Type B pancreatic cell (in vitro differentiated cells): ENCODE data around the gene SNRPE. TPM values are rescaled to one million over a fixed set of nuclear protein-coding genes. Genes with fewer than 3 reads are reported as not detected.

Experiments
- DNase-seq: peaks from one replicate; pipeline ENCODE4 v3.0.0; 2021; ENCODE audit warnings: mixed read lengths; ENCODE audit not compliant: unreplicated experiment; ENCODE audit errors: extremely low spot score
- H3K27ac Mint-ChIP-seq: 2 replicates; pipeline ENCODE4 v1.8.0; 2021; ENCODE audit warnings: mild to moderate bottlenecking, mixed read lengths
- H3K27me3 Mint-ChIP-seq: 2 replicates; pipeline ENCODE4 v1.8.0; 2021; ENCODE audit warnings: mixed read lengths
- H3K36me3 Mint-ChIP-seq: 2 replicates; pipeline ENCODE4 v1.8.0; 2021; ENCODE audit warnings: mixed read lengths
- H3K4me1 Mint-ChIP-seq: one replicate; pipeline ENCODE4 v1.8.0; 2021; ENCODE audit warnings: mixed read lengths; ENCODE audit not compliant: unreplicated experiment
- H3K4me3 Mint-ChIP-seq: 2 replicates; pipeline ENCODE4 v1.8.0; 2021; ENCODE audit warnings: mild to moderate bottlenecking, mixed read lengths
- H3K9me3 Mint-ChIP-seq: 2 replicates; pipeline ENCODE4 v1.8.0; 2021; ENCODE audit warnings: mixed read lengths
- CTCF ChIP-seq: fragments of 200-600 bp; sonication (generic); conservative IDR thresholded peaks from 2 replicates; pipeline ENCODE4 v1.5.0; 2021; ENCODE audit warnings: antibody characterized with exemption, mild to moderate bottlenecking
- total RNA-seq: library from RNA; stranded (reverse); gene quantifications from 2 replicates; pipeline ENCODE4 v1.2.1, GENCODE V29; 2021; ENCODE audit warnings: low replicate concordance

SNRPE gene
- total RNA-seq, 1 donor from 2014 or later = 232 TPM

- no peaks in the 10 kb centered on the region for H3K27me3 Mint-ChIP-seq
- peaks cover 14% of the 10 kb centered on the region for H3K36me3 Mint-ChIP-seq
- H3K9me3 Mint-ChIP-seq = no peaks in the 10 kb centered on the region
Observed at GRCh38 chr1:203880606-203881005, 19.2 kb downstream of the SNRPE start.

GRCh38 chr1:203888807-203889251 is 27.4 kb downstream of the SNRPE start:
- H3K9me3 Mint-ChIP-seq = no peaks in the 10 kb centered on the region
- DNase-seq = no peak
- no peaks in the 10 kb centered on the region for H3K27me3 Mint-ChIP-seq
- no peak for TF ChIP-seq CTCF
- H3K27ac Mint-ChIP-seq = peak overlapping the region; percentile 66
- H3K4me1 Mint-ChIP-seq = peaks cover 4% of the 10 kb centered on the region
- no peak overlapping the region for H3K4me3 Mint-ChIP-seq
- H3K36me3 Mint-ChIP-seq = peaks cover 3% of the 10 kb centered on the region

More at GRCh38 chr1:203880606-203881005, 19.2 kb downstream of the SNRPE start:
- Mint-ChIP-seq H3K4me3 (no peak overlapping the region), H3K27ac (no peak overlapping the region), H3K4me1 (no peaks in the 10 kb centered on the region)
- TF ChIP-seq CTCF = no peak
- no peak for DNase-seq

GRCh38 chr1:203891950-203892349 is 30.6 kb downstream of the SNRPE start:
- Mint-ChIP-seq H3K4me3 (no peak overlapping the region), H3K9me3 (peaks cover 5% of the 10 kb centered on the region), H3K27ac (no peak overlapping the region), H3K27me3 (no peaks in the 10 kb centered on the region), H3K4me1 (peaks cover 4% of the 10 kb centered on the region), H3K36me3 (peaks cover 7% of the 10 kb centered on the region)
- DNase-seq = no peak
- no peak for TF ChIP-seq CTCF

GRCh38 chr1:203898458-203899352 is 37.3 kb downstream of the SNRPE start:
- Mint-ChIP-seq H3K4me1 (no peaks in the 10 kb centered on the region), H3K36me3 (peaks cover 4% of the 10 kb centered on the region), H3K27ac (no peak overlapping the region), H3K27me3 (no peaks in the 10 kb centered on the region), H3K4me3 (no peak overlapping the region), H3K9me3 (peaks cover 5% of the 10 kb centered on the region)
- TF ChIP-seq CTCF = no peak
- DNase-seq = no peak

- TF ChIP-seq CTCF = no peak
- H3K9me3 Mint-ChIP-seq = peaks cover 4% of the 10 kb centered on the region
- H3K4me3 Mint-ChIP-seq = no peak overlapping the region
- peaks cover 4% of the 10 kb centered on the region for H3K36me3 Mint-ChIP-seq
- H3K4me1 Mint-ChIP-seq = no peaks in the 10 kb centered on the region
- no peak for DNase-seq
- H3K27me3 Mint-ChIP-seq = no peaks in the 10 kb centered on the region
- H3K27ac Mint-ChIP-seq = no peak overlapping the region
Observed at GRCh38 chr1:203899353-203899716, 37.9 kb downstream of the SNRPE start.
